NCI-H2196 treated with DMSO at 0.1 percent for 48 hours (cell line): ENCODE results near the gene SLC38A8.

Source experiments
- DNase-seq: peaks from one replicate; lab custom pipeline; 2025; ENCODE audit not compliant: unreplicated experiment; lab: John Stamatoyannopoulos, UW

SLC38A8 gene

GRCh38 chr16:84000989-84001642 lies 41.5 kb downstream of the SLC38A8 start:
- DNase-seq: no peak

- no peak for DNase-seq
These were observed 44.5 kb downstream of the SLC38A8 start for GRCh38 chr16:83998091-83998490.

- no peak for DNase-seq
These were observed 45.9 kb downstream of the SLC38A8 start for GRCh38 chr16:83996481-83997252.

DNA sequence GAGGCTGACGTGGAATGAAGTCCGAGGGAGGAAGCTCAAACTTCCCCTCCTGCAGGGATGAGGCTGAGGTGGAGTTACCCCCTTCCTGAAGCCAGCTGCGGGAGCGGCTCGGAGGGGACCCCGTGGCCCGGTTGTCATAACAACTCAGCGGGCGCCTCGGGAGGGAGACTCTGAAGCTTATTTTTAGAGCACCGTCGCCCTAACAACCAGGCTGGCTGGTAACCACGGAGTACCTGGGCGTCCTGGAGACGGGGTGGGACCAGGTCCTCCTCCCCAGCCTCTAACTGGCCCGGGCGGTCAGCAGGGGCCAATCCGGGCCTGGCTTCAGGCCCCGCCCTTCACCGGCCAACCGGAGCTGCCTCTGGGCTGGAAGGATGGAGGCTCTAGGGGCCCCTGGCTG lies 46.8 kb downstream of the SLC38A8 start:
- no peak for DNase-seq

DNA sequence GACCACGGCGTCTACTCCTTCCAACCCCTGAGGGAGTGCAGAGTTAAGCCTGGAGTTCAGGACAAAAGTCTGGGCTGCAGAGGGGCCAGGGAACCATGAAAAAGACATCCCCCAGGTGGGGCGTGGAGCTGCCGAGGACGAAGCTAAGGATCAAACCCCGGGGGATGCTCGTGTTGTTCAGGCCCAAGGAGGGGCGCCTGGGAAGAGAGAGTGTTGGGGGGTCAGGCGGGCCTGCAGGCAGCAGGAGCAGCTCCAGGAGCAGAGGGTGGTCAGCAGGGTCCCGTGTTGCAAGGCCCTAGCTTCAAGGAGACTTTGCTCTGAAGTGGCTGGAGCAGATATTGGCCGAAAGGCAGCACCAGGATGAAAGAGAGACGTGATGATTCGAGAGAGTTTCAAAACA lies 47.9 kb downstream of the SLC38A8 start:
- no peak for DNase-seq

DNA sequence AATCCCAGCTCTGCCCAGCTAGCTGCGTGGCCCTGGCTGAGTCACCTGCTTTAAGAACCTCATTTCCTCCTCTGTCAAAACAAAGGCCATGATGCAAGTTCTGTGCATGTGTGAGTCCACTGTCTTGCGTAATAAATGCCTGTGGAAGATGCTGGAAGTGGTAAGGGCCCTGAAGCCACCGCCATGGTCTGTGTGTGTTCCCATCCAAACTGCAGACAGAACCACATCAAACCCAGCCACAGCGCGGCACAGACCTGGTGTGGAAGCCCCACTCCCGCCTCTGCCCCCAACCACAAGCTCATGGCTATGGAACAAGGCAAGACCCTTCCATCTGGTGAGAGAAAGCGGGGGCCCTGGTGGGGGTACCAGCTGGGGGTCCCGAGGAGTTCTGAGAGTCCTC lies 48.5 kb downstream of the SLC38A8 start:
- DNase-seq: no peak

DNA sequence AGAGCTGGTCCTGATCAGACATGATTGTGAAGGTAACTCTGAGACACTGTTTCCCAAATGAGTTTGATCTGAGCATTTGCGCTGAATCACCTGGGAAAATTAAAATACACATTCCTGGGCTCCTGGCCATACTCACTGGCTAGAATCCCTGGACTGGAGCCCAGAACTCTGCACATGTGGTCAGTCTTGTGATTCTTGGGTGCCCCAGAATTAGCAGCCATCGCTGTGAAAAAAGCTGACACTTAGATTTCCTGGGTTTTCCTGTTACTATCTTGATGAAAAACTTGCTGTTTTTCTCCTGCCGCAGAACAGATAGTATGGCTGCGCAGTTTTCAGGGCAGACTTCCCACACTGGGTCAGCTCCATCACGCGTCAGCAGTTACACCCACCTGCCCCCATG lies 50.0 kb downstream of the SLC38A8 start:
- peak; percentile 8 for DNase-seq

DNA sequence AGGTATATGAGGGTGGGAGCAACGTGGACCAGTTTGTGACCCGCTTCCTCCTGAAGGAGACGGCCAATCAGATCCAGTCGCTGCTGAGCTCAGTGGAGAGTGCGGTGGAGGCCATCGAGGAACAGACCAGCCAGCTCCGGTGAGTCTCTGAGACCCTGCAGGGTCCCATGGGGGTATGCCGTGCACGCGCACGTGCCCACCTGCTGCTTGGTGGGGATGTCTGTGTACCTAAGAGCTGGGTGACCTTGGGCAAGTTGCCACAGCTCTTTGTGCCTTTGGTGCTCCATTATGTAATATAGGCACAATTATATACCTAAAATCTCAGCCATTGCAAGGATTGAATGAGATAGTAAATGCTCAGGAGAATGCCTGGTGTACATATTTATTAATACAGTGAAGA lies 52.1 kb downstream of the SLC38A8 start:
- no peak for DNase-seq

DNA sequence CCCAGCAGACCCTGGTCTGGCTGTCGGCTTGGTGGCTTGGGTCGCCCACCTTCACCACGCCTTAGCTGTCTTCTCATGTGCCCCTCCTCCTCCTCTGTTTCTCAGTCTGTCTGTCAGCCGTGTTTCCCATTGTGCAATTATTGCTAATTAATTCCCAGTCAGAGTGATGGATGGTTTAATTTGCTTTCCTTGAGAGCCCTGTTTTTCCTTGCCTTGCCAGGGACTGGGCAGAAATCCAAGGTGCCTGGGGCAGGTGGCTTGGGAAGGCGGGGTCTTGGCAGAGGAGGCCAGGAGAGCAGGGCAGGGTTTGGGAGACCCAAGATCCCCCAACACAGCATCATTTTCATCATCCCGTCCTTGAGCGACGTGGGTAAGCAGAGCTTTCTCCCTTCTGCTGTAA lies 53.3 kb downstream of the SLC38A8 start:
- no peak for DNase-seq

DNA sequence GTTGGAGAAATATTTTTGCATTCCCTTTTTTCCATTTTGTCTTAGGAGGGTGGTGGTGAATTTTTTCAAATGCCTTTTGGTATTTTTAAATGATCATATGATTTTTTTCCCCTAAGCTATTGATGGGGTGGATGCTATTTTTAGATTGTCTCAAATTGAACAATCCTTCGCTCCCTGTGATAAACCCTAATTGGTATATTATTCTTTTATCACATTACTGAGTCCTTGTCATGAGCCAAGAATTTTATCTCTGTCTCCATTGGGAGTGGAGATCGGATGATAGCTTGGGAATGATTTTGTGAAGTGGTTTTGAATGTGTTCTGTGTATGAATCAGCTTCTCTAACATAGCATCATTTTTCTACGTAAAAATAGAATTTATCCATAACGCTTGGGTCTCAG lies 59.1 kb downstream of the SLC38A8 start:
- no peak for DNase-seq

- no peak for DNase-seq
These were observed 60.8 kb downstream of the SLC38A8 start for GRCh38 chr16:83981799-83982198.

DNA sequence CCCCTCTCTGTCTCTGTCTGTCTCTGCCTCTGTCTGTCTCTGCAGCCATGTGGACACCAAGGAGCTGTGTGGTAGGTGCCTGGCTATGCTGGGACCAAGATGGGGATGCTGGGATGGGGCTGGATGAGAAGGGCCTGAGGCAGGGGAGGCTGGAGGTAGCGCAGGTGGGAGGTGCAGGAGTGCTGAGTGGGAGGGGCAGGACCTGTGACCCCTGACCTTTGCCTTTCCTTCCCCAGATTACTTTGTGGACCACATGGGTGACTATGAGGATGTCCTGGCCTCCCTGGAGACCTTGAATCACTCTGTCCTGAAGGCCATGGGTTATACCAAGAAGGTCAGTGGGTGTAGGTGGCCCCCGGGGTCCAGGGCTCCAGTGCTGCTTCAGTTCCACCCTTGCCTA lies 61.8 kb downstream of the SLC38A8 start:
- no peak for DNase-seq

DNA sequence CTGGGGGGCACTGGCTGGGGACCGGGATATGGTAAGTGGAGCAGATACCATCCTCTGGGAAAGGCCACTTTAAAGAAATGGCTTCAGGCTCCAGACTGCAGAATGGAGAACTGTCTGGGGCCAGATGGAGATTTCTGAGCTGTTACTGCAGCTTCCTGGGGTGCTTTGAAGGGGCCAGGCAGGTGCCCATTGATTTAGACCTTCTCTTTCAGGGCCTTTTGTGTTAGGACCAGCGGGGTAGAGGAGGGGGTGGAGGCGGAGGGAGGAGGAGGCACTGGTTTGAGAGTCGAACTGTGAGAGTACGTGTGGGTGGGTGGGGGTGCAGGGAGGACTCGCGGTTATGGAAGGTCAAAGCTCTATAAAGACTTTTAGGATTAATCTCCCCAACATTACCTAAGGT lies 63.2 kb downstream of the SLC38A8 start:
- no peak for DNase-seq

- DNase-seq: no peak
These were observed 64.1 kb downstream of the SLC38A8 start for GRCh38 chr16:83978401-83978904.

GRCh38 chr16:83977056-83977815 lies 65.4 kb downstream of the SLC38A8 start:
- no peak for DNase-seq

- no peak for DNase-seq
These were observed 66.9 kb downstream of the SLC38A8 start for GRCh38 chr16:83975590-83976260.

DNA sequence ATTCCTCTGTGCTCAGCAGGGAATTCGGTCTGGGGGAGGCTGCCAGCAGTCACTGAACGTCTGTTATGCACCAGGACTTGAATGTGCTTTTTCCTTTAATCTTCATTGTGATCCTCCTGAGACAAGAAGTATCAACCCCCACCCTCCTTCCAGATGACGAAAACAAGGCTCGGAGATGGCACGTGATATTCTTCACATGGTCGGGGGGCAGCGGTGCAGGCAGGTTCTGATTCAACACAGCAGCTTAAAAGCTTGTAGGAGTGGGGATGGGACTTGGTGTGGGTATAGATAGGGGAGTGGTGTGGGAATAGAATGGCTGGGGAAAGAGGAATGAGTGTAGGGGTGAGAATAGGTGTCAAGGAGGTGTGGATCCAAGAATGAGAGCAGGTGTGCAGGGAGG lies 68.1 kb downstream of the SLC38A8 start:
- DNase-seq: no peak

- no peak for DNase-seq
These were observed 68.8 kb downstream of the SLC38A8 start for GRCh38 chr16:83973581-83974385.

DNA sequence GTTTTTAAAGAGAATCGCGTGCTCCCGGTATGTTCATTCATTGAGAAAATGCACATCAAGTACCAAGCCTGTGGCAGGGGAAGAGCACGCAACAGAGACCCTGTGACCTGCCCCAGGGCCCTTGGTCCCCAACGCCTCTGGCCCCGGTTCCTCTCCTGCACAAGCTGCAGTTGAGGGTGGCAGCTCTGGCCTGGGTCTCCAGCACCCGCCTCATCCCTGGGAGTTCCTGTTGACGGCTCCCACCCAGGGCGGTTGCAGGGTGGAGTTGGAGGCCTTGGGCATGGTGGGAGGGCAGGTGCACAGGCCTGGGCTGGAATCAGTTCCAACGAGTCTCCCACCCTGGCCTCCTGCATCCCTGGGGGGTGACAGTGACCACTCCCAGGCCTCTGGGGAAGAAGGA lies 69.5 kb downstream of the SLC38A8 start:
- no peak for DNase-seq

DNA sequence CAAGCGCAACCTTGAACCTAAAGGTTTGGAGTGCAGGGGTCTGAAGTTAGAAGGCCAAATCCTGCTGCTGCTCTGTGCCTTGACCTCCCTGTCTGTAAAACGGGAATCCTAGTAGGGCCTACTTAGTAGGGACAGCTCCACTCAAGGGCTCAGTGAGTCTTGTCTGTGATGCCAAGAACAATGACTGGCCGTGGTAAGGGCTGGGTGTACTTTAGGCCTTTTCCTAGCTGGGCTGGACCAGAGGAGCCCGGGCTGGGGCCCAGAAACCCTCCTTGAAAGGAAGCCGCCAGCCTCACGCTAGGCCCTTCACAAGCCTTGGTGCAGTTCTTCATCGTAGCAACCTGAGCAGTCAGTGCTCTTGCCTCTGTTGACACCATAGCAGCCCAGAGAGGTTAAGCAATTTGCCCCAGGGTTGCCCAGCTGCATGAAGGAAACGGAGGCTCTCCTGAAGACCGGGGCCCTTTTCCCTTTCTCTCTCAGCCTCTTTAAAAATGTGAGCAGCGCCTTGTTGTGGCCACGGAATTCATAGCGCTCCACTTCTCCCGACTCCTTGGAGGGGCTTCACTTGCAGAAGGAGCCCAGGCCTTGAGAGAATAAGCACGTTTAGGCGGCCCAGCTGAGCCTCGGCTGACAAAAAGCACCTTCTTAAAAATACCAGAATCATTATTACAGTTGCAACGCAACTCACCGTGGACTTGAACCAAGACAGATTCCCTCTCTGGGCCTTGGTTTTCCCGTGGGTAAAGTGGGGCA lies 70.2 kb downstream of the SLC38A8 start:
- no peak for DNase-seq
